K562 (cell line): Measurements from ENCODE around the gene ATP5F1D. TPM values are rescaled to one million over a fixed set of nuclear protein-coding genes. Genes with fewer than 3 reads are reported as not detected.

Experiments used
- AFF1 ChIP-seq, 2 experiments: fragments of 450-650 bp; IDR thresholded peaks; 2 replicates each; pipeline ENCODE4 v1.6.1; 2018; ENCODE audit warnings: mild to moderate bottlenecking in 2 of 2, low read depth in 1 of 2; ENCODE audit not compliant: partially characterized antibody in 2 of 2
- ARID1B ChIP-seq: fragments of 450-650 bp; IDR thresholded peaks from 2 replicates; pipeline ENCODE4 v1.6.1; 2016; ENCODE audit warnings: antibody characterized with exemption, mild to moderate bottlenecking, inconsistent platforms
- GATAD2A ChIP-seq: fragments of 450-650 bp; IDR thresholded peaks from 2 replicates; pipeline ENCODE4 v1.6.1; 2017
- HNRNPLL ChIP-seq: fragments of 200-400 bp; formaldehyde crosslinking; IDR thresholded peaks from 2 replicates; pipeline ENCODE4 v1.6.1; 2017; ENCODE audit warnings: low read length, low read depth, mild to moderate bottlenecking; ENCODE audit not compliant: poor library complexity, severe bottlenecking
- JUN ChIP-seq, 2 experiments: sonication (generic) in 1 of 2; formaldehyde crosslinking in 1 of 2; IDR thresholded peaks; 2 replicates each; pipeline versions ENCODE4 v1.6.1 to v1.8.0; 2012 to 2022; ENCODE audit warnings: borderline replicate concordance in 2 of 2, mild to moderate bottlenecking in 2 of 2, improper control_type of control experiment in 1 of 2, low read depth in 1 of 2, low read length in 1 of 2, missing genetic modification reagents in 1 of 2
- JUND ChIP-seq, 2 experiments: IDR thresholded peaks; 2 replicates in 1 of 2; 3 replicates in 1 of 2; pipeline ENCODE4 v1.6.1; 2011; ENCODE audit warnings: borderline replicate concordance in 2 of 2, low read depth in 2 of 2, low read length in 2 of 2, improper control_type of control experiment in 1 of 2, missing biosample characterization in 1 of 2, missing genetic modification characterization in 1 of 2, missing genetic modification reagents in 1 of 2
- MAZ ChIP-seq, 2 experiments: fragments of 450-650 bp in 1 of 2; sonication (generic) in 1 of 2; formaldehyde crosslinking; IDR thresholded peaks in 1 of 2; conservative IDR thresholded peaks in 1 of 2; 2 replicates each; pipeline versions ENCODE4 v1.4.0 to v1.5.0; 2020; ENCODE audit warnings: mild to moderate bottlenecking in 1 of 2, missing genetic modification reagents in 1 of 2
- NBN ChIP-seq: fragments of 450-650 bp; IDR thresholded peaks from 2 replicates; pipeline ENCODE4 v1.6.1; 2016; ENCODE audit warnings: low read depth, mild to moderate bottlenecking
- NONO ChIP-seq, 2 experiments: fragments of 200-400 bp in 1 of 2; fragments of 450-650 bp in 1 of 2; formaldehyde crosslinking in 1 of 2; IDR thresholded peaks; 2 replicates each; pipeline ENCODE4 v1.6.1; 2017; ENCODE audit warnings: low read depth in 2 of 2, mild to moderate bottlenecking in 2 of 2, moderate library complexity in 2 of 2, low read length in 1 of 2
- STAT5A ChIP-seq: IDR thresholded peaks from 2 replicates; pipeline ENCODE4 v1.6.1; 2012; ENCODE audit warnings: low read length, inconsistent platforms, borderline replicate concordance
- TCF3 ChIP-seq: sonication (generic); formaldehyde crosslinking; IDR thresholded peaks from 2 replicates; pipeline ENCODE4 v1.4.0; 2020; ENCODE audit warnings: mild to moderate bottlenecking, missing genetic modification reagents
- ZBTB17 ChIP-seq: fragments of 450-650 bp; formaldehyde crosslinking; IDR thresholded peaks from 2 replicates; pipeline ENCODE4 v1.4.0; 2020; ENCODE audit warnings: mild to moderate bottlenecking
- ZFP30 ChIP-seq: fragments of 250-450 bp; sonication (Bioruptor Pico); IDR thresholded peaks from 2 replicates; pipeline ENCODE4 v1.8.0; 2022; ENCODE audit warnings: moderate library complexity, mild to moderate bottlenecking, inconsistent platforms, borderline replicate concordance
- ZNF766 ChIP-seq: fragments of 200-800 bp; sonication (Bioruptor generic); conservative IDR thresholded peaks from 2 replicates; pipeline ENCODE4 v1.6.1; 2016; ENCODE audit warnings: missing genetic modification characterization, missing compliant biosample characterization
- polyA plus RNA-seq, 8 experiments: library from polyadenylated mRNA; depleted of rRNA in 4 of 8; stranded (reverse) in 5 of 8; unstranded in 3 of 8; fragments of >200 nt; fragmentation: Nextera tagmentation in 2 of 8; fragmentation: Illumina TruSeq in 1 of 8; extraction: Ambion mirVana in 2 of 8; extraction: Trizol in 1 of 8; gene quantifications; 2 replicates each; pipeline versions ENCODE4 v1.2.1 to v1.2.3, GENCODE V29; 2011 to 2014; ENCODE audit warnings: inconsistent platforms in 1 of 8, missing spikeins in 1 of 8
- total RNA-seq, 7 experiments: library from RNA; depleted of rRNA in 6 of 7; stranded (reverse); fragments of >200 nt in 6 of 7; fragmentation: Illumina TruSeq in 2 of 7; extraction: Trizol in 2 of 7; gene quantifications; 2 replicates each; pipeline versions ENCODE4 v1.2.1 to v1.2.3, GENCODE V29; 2011 to 2021; ENCODE audit warnings: low replicate concordance in 1 of 7
- TF ChIP-seq, protein P1 (sequence below): fragments of 450-650 bp; IDR thresholded peaks from 2 replicates; pipeline ENCODE4 v1.6.1; 2017; ENCODE audit warnings: antibody characterized with exemption, mild to moderate bottlenecking
- TF ChIP-seq, protein P2 (sequence below): fragments of 250-450 bp; sonication (Bioruptor Pico); IDR thresholded peaks from 2 replicates; pipeline ENCODE4 v1.4.0; 2020; ENCODE audit warnings: mild to moderate bottlenecking

ATP5F1D gene
- total and polyA plus RNA-seq, 9 of the 15 experiments (the other 6 are each of a cell fraction or from before 2014, with no cell fraction given) = 3.9 to 409 (median 36.8) TPM

DNA sequence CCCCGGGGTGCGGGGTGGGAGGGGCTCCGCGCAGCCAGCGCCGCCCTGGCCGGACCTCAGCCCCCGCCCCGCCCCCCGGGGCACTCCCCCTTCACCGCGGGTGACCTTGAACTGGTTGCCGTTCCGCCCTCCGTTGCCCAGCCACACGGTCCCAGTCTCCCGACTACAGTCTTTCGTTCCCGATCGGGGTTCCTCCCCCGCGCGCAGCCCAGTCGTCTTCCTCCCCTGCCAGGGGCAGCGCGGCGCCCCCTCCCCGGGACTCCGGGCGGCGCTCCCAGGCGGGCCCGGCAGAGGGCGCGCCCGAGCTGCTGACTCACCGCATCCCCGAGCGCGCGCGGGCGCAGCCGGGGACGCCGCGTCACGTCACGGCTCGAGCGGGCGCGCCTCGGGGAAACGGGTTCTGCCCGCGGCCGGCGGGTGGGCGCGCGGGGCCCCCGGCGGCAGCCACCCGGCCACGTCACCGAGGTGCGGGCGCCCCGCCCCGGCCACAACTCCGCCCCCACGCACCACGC, 7.3 kb downstream of the ATP5F1D start (continued):
- TF ChIP-seq, protein P1, sequence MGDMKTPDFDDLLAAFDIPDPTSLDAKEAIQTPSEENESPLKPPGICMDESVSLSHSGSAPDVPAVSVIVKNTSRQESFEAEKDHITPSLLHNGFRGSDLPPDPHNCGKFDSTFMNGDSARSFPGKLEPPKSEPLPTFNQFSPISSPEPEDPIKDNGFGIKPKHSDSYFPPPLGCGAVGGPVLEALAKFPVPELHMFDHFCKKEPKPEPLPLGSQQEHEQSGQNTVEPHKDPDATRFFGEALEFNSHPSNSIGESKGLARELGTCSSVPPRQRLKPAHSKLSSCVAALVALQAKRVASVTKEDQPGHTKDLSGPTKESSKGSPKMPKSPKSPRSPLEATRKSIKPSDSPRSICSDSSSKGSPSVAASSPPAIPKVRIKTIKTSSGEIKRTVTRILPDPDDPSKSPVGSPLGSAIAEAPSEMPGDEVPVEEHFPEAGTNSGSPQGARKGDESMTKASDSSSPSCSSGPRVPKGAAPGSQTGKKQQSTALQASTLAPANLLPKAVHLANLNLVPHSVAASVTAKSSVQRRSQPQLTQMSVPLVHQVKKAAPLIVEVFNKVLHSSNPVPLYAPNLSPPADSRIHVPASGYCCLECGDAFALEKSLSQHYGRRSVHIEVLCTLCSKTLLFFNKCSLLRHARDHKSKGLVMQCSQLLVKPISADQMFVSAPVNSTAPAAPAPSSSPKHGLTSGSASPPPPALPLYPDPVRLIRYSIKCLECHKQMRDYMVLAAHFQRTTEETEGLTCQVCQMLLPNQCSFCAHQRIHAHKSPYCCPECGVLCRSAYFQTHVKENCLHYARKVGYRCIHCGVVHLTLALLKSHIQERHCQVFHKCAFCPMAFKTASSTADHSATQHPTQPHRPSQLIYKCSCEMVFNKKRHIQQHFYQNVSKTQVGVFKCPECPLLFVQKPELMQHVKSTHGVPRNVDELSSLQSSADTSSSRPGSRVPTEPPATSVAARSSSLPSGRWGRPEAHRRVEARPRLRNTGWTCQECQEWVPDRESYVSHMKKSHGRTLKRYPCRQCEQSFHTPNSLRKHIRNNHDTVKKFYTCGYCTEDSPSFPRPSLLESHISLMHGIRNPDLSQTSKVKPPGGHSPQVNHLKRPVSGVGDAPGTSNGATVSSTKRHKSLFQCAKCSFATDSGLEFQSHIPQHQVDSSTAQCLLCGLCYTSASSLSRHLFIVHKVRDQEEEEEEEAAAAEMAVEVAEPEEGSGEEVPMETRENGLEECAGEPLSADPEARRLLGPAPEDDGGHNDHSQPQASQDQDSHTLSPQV = peak; percentile 59; the same call in 1 of the 2 replicates
- TF ChIP-seq, protein P2, sequence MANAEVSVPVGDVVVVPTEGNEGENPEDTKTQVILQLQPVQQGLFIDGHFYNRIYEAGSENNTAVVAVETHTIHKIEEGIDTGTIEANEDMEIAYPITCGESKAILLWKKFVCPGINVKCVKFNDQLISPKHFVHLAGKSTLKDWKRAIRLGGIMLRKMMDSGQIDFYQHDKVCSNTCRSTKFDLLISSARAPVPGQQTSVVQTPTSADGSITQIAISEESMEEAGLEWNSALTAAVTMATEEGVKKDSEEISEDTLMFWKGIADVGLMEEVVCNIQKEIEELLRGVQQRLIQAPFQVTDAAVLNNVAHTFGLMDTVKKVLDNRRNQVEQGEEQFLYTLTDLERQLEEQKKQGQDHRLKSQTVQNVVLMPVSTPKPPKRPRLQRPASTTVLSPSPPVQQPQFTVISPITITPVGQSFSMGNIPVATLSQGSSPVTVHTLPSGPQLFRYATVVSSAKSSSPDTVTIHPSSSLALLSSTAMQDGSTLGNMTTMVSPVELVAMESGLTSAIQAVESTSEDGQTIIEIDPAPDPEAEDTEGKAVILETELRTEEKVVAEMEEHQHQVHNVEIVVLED (CRISPR knock-in tag) = peak; percentile 62
- TF ChIP-seq JUN (IDR thresholded peaks at IDR 0.05; ENCODE audit: borderline replicate concordance, low read depth, low read length) (peak; percentile 50; the same call in 1 of the 2 replicates), JUN (CRISPR knock-in tag; IDR thresholded peaks at IDR 0.05; ENCODE audit: borderline replicate concordance) (no peak; the same call in 1 of the 2 replicates), MAZ (CRISPR knock-in tag; conservative IDR thresholded peaks at IDR 0.05 in 1 of 2, IDR thresholded peaks at IDR 0.05 in 1 of 2) (peak; percentile 49 to 85), NBN (peak; percentile 32; the same call in 1 of the 2 replicates), ZNF766 (CRISPR knock-in tag) (peak; percentile 13; the same call in 1 of the 2 replicates), STAT5A (0 out of 2 replicates have a peak, but pooled peaks have one; percentile 9), HNRNPLL (no peak), ZFP30 (no peak), AFF1 (IDR thresholded peaks at IDR 0.05; ENCODE audit: low read depth in 1 of 2, partially characterized antibody in 2 of 2) (no peak), ARID1B (peak; percentile 6; the same call in 1 of the 2 replicates), TCF3 (CRISPR knock-in tag) (0 out of 2 replicates have a peak, but pooled peaks have one; percentile 3), GATAD2A (peak; percentile 58; the same call in 1 of the 2 replicates), NONO (IDR thresholded peaks at IDR 0.05; ENCODE audit: low read depth in 2 of 2, low read length in 1 of 2) (peak in 1 of 2 experiments; percentile 91; a peak in 2 of 4 replicates), JUND (IDR thresholded peaks at IDR 0.05; ENCODE audit: borderline replicate concordance, low read depth, low read length) (peak; percentile 79), JUND (tag; IDR thresholded peaks at IDR 0.05; ENCODE audit: borderline replicate concordance, low read depth, low read length) (peak; percentile 63; the same call in 1 of the 3 replicates), ZBTB17 (CRISPR knock-in tag) (peak; percentile 34; the same call in 1 of the 2 replicates)
